A673 (cell line): ENCODE results near the gene WFDC9.

Experiments
- EZH2 ChIP-seq: fragments of 200-600 bp; sonication (generic); IDR thresholded peaks from 2 replicates; pipeline ENCODE4 v1.6.1; 2017; ENCODE audit warnings: borderline replicate concordance, low read depth, mild to moderate bottlenecking, mixed read lengths, antibody characterized with exemption, low read length; ENCODE audit not compliant: poor library complexity, severe bottlenecking
- TF ChIP-seq, protein P1 (sequence below): fragments of 300-800, 200-600 bp; sonication (generic); conservative IDR thresholded peaks from 2 replicates; pipeline ENCODE4 v1.5.1; 2017; ENCODE audit warnings: low read depth, mild to moderate bottlenecking, antibody characterized with exemption, low read length, moderate library complexity, mixed read lengths

DNA sequence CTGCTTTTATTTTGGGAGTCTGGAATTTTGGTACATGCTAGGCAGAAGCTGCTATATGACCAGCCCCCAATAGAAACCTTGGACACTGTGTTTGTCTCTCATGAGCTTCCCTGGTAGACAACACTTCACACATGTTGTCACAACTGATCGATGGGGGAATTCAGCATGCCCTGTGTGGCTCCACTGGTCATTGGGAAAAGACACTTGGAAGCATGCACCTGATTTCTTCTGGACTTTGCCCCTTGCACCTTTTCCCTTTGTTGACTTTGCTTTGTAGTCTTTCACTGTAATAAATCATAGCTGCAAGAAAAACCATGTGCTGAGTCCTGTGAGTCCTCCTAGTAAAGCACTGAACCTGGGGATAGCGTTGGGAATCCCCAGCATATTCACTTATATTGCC lies 9.5 kb downstream of the WFDC9 start:
- TF ChIP-seq, protein P1, sequence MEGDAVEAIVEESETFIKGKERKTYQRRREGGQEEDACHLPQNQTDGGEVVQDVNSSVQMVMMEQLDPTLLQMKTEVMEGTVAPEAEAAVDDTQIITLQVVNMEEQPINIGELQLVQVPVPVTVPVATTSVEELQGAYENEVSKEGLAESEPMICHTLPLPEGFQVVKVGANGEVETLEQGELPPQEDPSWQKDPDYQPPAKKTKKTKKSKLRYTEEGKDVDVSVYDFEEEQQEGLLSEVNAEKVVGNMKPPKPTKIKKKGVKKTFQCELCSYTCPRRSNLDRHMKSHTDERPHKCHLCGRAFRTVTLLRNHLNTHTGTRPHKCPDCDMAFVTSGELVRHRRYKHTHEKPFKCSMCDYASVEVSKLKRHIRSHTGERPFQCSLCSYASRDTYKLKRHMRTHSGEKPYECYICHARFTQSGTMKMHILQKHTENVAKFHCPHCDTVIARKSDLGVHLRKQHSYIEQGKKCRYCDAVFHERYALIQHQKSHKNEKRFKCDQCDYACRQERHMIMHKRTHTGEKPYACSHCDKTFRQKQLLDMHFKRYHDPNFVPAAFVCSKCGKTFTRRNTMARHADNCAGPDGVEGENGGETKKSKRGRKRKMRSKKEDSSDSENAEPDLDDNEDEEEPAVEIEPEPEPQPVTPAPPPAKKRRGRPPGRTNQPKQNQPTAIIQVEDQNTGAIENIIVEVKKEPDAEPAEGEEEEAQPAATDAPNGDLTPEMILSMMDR: no peak
- TF ChIP-seq EZH2: no peak
